Measurements from ENCODE around the gene CBFA2T2. TPM values are rescaled to one million over a fixed set of nuclear protein-coding genes. Genes with fewer than 3 reads are reported as not detected.
"Not testable (repeated sequence)": the region's sequence is repeated elsewhere in the genome, so short reads cannot be mapped to it uniquely, and the experiment has no call there.

CBFA2T2 gene
- total RNA-seq, 1 donor from 2014 or later, result 17.5 TPM

- H3K4me1 Mint-ChIP-seq (ENCODE audit: unreplicated experiment), result no peaks in the 10 kb centered on the region
- H3K36me3 Mint-ChIP-seq (ENCODE audit: low read depth, unreplicated experiment), result no peaks in the 10 kb centered on the region
- H3K4me3 Mint-ChIP-seq (ENCODE audit: unreplicated experiment), result peak overlapping the region; percentile 80
- peak; percentile 100 for DNase-seq (ENCODE audit: low spot score)
- no peaks in the 10 kb centered on the region for H3K9me3 Mint-ChIP-seq (ENCODE audit: unreplicated experiment)
- no peak for TF ChIP-seq CTCF (IDR thresholded peaks at IDR 0.05; ENCODE audit: unreplicated experiment)
- no peak overlapping the region for H3K27ac Mint-ChIP-seq (ENCODE audit: unreplicated experiment)
- no peaks in the 10 kb centered on the region for H3K27me3 Mint-ChIP-seq (ENCODE audit: unreplicated experiment)
These were observed 337 bp upstream of the CBFA2T2 start for GRCh38 chr20:33489495-33490022.

GRCh38 chr20:33490934-33491656 is 1.2 kb downstream of the CBFA2T2 start:
- no peaks in the 10 kb centered on the region for H3K4me1 Mint-ChIP-seq (ENCODE audit: unreplicated experiment)
- peak overlapping the region; percentile 16 for H3K27ac Mint-ChIP-seq (ENCODE audit: unreplicated experiment)
- TF ChIP-seq CTCF (IDR thresholded peaks at IDR 0.05; ENCODE audit: unreplicated experiment), result no peak
- peak overlapping the region; percentile 95 for H3K4me3 Mint-ChIP-seq (ENCODE audit: unreplicated experiment)
- no peaks in the 10 kb centered on the region for H3K27me3 Mint-ChIP-seq (ENCODE audit: unreplicated experiment)
- no peaks in the 10 kb centered on the region for H3K36me3 Mint-ChIP-seq (ENCODE audit: low read depth, unreplicated experiment)
- H3K9me3 Mint-ChIP-seq (ENCODE audit: unreplicated experiment), result no peaks in the 10 kb centered on the region
- no peak for DNase-seq (ENCODE audit: low spot score)

- no peak overlapping the region for H3K4me3 Mint-ChIP-seq (ENCODE audit: unreplicated experiment)
- H3K27ac Mint-ChIP-seq (ENCODE audit: unreplicated experiment), result no peak overlapping the region
- DNase-seq (ENCODE audit: low spot score), result no peak
- H3K27me3 Mint-ChIP-seq (ENCODE audit: unreplicated experiment), result no peaks in the 10 kb centered on the region
- no peak for TF ChIP-seq CTCF (IDR thresholded peaks at IDR 0.05; ENCODE audit: unreplicated experiment)
- no peaks in the 10 kb centered on the region for H3K36me3 Mint-ChIP-seq (ENCODE audit: low read depth, unreplicated experiment)
- no peaks in the 10 kb centered on the region for H3K9me3 Mint-ChIP-seq (ENCODE audit: unreplicated experiment)
- no peaks in the 10 kb centered on the region for H3K4me1 Mint-ChIP-seq (ENCODE audit: unreplicated experiment)
These were observed 3.3 kb downstream of the CBFA2T2 start for GRCh38 chr20:33493076-33493766.

GRCh38 chr20:33496776-33497175 is 6.9 kb downstream of the CBFA2T2 start:
- H3K4me1 Mint-ChIP-seq (ENCODE audit: unreplicated experiment); DNase-seq (ENCODE audit: low spot score); H3K9me3 Mint-ChIP-seq (ENCODE audit: unreplicated experiment); H3K36me3 Mint-ChIP-seq (ENCODE audit: low read depth, unreplicated experiment); H3K27ac Mint-ChIP-seq (ENCODE audit: unreplicated experiment); H3K4me3 Mint-ChIP-seq (ENCODE audit: unreplicated experiment); H3K27me3 Mint-ChIP-seq (ENCODE audit: unreplicated experiment): not testable (repeated sequence)

- Mint-ChIP-seq H3K27ac (ENCODE audit: unreplicated experiment) (no peak overlapping the region), H3K27me3 (ENCODE audit: unreplicated experiment) (no peaks in the 10 kb centered on the region), H3K4me3 (ENCODE audit: unreplicated experiment) (no peak overlapping the region), H3K36me3 (ENCODE audit: low read depth, unreplicated experiment) (no peaks in the 10 kb centered on the region), H3K4me1 (ENCODE audit: unreplicated experiment) (no peaks in the 10 kb centered on the region), H3K9me3 (ENCODE audit: unreplicated experiment) (no peaks in the 10 kb centered on the region)
- TF ChIP-seq CTCF (IDR thresholded peaks at IDR 0.05; ENCODE audit: unreplicated experiment), result no peak
- DNase-seq (ENCODE audit: low spot score), result no peak
These were observed 9.5 kb downstream of the CBFA2T2 start for GRCh38 chr20:33499355-33499754.

All from endothelial cell (in vitro differentiated cells).